ENCODE measurements around the gene TNFSF12.

The TNFSF12 gene

GRCh38 chr17:7544911-7545310 is 3.9 kb upstream of the TNFSF12 start:
- DNase-seq (ENCODE audit: low read depth), result no peak

- DNase-seq (ENCODE audit: low read depth), result no peak
Observed at GRCh38 chr17:7549401-7550055, 670 bp downstream of the TNFSF12 start.

DNA sequence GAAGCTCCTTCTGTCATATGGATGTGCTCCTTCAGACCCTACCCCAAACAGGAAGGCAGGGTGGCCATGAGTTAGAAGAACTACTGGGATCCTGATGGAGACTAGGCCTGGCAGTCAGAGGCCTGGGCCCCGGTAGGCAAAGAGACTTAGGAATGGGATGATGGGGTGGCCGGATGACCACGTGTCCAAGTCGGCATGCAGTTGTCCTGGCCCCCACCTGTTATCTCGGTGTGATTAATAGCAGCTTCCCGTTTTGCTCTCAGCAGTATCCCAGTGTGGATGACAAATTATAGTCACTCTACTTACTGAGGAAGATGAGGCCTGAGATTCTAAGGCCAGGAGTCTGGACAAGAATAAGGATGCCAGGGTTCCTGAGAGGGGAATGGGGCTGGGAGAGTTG is 1.5 kb downstream of the TNFSF12 start:
- DNase-seq (ENCODE audit: low read depth), result no peak

GRCh38 chr17:7551396-7551795 is 2.5 kb downstream of the TNFSF12 start:
- DNase-seq (ENCODE audit: low read depth), result no peak

DNA sequence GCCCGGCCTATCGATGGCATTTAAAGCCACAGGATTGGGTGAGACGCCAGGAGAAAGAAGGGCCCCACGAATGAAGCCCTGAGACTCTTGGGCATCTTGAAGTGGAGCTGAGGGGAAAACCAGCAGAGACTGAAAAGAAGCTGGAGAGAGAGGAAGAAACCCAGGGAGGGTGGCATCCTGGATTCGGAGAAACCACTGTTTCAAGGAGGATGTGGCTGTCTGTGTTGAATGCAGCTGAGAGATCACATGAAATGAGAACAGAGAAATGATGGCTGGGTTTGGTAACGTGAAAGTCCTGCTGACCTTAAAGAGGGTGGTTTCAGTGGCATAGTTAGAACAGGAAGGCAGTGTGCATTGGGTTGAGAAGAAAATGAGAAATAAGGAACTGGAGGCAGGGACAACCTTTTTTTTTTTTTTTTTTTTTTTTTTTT is 3.8 kb downstream of the TNFSF12 start:
- DNase-seq (ENCODE audit: low read depth), result no peak

DNA sequence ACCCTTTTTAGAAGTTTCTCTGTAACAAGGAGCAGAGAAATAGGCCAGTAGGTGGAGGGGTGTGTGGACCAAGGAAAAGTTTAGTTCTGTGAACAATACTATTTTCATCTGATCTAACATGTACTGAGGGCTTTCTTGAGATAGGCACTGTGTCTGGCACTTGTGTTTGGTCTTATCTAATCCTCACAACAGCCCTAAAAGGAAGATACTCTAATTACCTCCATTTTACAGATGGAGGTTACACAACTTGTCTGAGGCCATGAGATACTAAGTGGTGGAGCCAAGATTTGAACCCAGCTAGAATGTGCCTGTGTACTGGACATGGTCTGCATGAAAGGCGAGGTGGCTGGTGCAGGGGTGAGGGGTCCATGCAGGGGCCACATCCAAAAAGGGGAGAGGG is 4.5 kb downstream of the TNFSF12 start:
- no peak for DNase-seq (ENCODE audit: low read depth)

GRCh38 chr17:7555320-7555948 is 6.6 kb downstream of the TNFSF12 start:
- no peak for DNase-seq (ENCODE audit: low read depth)

- DNase-seq (ENCODE audit: low read depth), result no peak
Observed at GRCh38 chr17:7556627-7557026, 7.8 kb downstream of the TNFSF12 start.

GRCh38 chr17:7557147-7557764 is 8.4 kb downstream of the TNFSF12 start:
- DNase-seq (ENCODE audit: low read depth), result no peak

DNA sequence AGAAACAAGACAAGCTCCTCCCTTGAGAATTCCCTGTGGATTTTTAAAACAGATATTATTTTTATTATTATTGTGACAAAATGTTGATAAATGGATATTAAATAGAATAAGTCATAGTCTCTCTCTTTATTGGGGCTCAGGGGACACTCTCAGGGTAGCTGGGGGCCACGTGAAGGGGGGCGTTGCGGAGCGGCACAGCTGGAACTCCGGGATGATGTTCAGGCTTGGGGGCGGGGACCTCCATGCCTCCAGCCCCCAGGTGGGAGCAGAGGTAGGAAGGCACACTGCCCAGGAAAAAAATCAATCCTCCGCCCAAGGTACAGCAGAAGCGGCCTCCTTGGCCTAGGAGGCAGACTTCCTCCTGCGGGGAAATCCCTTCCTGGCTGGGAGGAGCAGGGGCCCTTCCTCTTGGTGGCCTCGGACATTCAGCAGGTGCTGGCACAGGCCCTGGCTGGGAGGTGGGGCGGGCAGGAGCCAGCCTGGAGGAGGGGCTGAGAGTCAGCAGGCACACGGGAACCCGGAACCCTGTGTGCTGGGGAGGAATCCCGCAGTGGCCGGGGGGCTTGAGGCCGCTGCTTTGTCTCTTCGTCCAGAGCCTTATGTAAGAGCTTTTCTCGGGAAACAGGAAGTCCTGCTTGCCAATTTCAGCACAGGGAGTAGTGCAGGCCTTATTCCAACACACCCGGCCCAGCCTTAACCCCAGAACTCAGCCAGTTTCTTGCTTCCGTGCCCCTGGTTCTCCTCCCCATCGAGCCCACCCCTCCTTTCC is 9.1 kb downstream of the TNFSF12 start:
- DNase-seq (ENCODE audit: low read depth), result no peak

DNA sequence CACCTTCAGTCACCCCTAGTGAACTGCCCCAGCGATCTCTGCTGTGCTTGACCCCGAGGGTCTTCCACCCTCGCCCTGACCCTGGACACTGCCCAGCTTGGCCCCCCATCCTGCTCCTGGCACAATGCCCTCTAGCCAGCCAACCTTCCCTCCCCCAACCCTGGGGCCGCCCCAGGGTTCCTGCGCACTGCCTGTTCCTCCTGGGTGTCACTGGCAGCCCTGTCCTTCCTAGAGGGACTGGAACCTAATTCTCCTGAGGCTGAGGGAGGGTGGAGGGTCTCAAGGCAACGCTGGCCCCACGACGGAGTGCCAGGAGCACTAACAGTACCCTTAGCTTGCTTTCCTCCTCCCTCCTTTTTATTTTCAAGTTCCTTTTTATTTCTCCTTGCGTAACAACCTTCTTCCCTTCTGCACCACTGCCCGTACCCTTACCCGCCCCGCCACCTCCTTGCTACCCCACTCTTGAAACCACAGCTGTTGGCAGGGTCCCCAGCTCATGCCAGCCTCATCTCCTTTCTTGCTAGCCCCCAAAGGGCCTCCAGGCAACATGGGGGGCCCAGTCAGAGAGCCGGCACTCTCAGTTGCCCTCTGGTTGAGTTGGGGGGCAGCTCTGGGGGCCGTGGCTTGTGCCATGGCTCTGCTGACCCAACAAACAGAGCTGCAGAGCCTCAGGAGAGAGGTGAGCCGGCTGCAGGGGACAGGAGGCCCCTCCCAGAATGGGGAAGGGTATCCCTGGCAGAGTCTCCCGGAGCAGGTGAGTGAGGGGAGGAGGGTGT is 9.9 kb downstream of the TNFSF12 start, which contains the start of gene TNFSF13:
Gene TNFSF13 (plus strand): TSS at position 207 of the 776 bp plus-strand sequence. CDS start 290 bp downstream, at position 497.
- no peak for DNase-seq (ENCODE audit: low read depth)

DNA sequence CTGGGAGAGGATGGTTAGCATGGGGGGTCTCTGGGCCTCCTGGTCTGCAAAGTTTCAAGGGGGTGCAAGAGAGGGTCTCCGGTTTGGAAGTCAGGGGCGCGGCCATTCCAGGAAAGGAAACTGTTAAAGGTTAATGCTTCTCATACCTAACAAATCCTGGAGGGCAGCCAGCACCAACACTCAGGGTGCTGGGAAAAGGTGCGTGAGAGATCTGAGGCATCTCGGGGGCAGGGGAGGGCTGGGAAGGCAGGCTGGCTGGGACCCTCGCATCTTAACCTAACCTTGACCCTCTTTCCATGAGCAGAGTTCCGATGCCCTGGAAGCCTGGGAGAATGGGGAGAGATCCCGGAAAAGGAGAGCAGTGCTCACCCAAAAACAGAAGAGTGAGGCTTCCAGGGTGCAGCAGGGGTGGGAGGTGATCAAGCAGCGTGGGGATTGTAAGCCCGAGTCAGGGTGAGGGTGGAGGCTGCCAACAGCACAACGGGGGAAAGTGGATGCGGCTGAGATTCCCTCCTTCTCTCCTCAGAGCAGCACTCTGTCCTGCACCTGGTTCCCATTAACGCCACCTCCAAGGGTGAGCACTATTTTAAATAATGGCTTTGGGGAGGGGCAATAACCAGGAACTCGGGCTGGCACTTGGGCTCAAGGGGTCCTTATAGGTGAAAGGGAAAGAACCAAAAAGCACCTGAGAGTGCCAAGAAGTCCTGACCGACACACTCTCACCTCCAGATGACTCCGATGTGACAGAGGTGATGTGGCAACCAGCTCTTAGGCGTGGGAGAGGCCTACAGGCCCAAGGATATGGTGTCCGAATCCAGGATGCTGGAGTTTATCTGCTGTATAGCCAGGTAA is 10.7 kb downstream of the TNFSF12 start:
- DNase-seq (ENCODE audit: low read depth), result no peak

- DNase-seq (ENCODE audit: low read depth), result no peak
Observed at GRCh38 chr17:7560172-7561027, 11.5 kb downstream of the TNFSF12 start.

- no peak for DNase-seq (ENCODE audit: low read depth)
Observed at GRCh38 chr17:7561028-7561575, 12.2 kb downstream of the TNFSF12 start.

- DNase-seq (ENCODE audit: low read depth), result no peak
Observed at GRCh38 chr17:7561589-7562207, 12.8 kb downstream of the TNFSF12 start, which contains the start of gene SENP3. SENP3 (plus strand) TSS chr17:7561919; CDS start chr17:7563077, 1,158 bp downstream.

DNA sequence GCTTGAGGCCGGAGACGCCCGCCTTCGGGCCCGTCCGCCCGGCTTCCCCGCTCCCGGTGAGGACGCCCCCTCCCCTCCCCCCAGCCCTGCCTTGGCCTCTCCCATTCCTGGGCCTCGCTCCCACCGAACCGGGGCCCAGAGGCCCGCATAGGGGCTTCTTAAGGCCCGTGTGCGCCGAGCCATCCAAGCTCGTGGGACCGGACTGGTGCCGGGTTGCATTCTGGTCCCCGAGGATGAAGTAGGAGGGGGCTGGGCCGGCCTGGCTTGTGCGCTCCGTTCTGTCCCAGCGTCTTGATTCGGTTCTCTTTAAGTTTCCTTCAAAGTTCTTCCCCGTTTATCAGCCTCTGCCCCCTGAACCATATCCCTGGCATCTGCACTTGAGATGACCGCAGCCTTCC is 13.3 kb downstream of the TNFSF12 start:
- no peak for DNase-seq (ENCODE audit: low read depth)

- DNase-seq (ENCODE audit: low read depth), result no peak
Observed at GRCh38 chr17:7563115-7563869, 14.4 kb downstream of the TNFSF12 start.

GRCh38 chr17:7569571-7569970 is 20.7 kb downstream of the TNFSF12 start:
- no peak for DNase-seq (ENCODE audit: low read depth)

All from non-pigmented ciliary epithelial cell (primary cell).